DND-41 (cell line): ENCODE measurements around the gene BCL2L14.

Experiments used
- ATAC-seq: fragments of 200-7000 bp; cut with Tn5 transposase; 3 replicates; pipeline ENCODE4 v1.9.1; 2021; ENCODE audit warnings: low read depth; ENCODE audit not compliant: insufficient read depth
- DNase-seq: peaks from one replicate; pipeline ENCODE4 v3.0.0-alpha.2; 2020
- H2AFZ ChIP-seq: 2 replicates; pipeline ENCODE4 v1.6.0; 2012; ENCODE audit warnings: low read depth, low read length
- H3K27ac ChIP-seq: 2 replicates; pipeline ENCODE4 v1.5.1; 2012; ENCODE audit warnings: low read length, inconsistent platforms
- H3K27me3 ChIP-seq: fragments of 200-600 bp; sonication (generic); 2 replicates; pipeline ENCODE4 v1.6.0; 2012; ENCODE audit warnings: low read length, mild to moderate bottlenecking, inconsistent platforms; ENCODE audit not compliant: insufficient read depth, poor library complexity
- H3K36me3 ChIP-seq: 2 replicates; pipeline ENCODE4 v1.5.1; 2012; ENCODE audit warnings: low read length, inconsistent platforms; ENCODE audit not compliant: insufficient read depth
- H3K4me1 ChIP-seq: 2 replicates; pipeline ENCODE4 v1.5.1; 2012; ENCODE audit warnings: mild to moderate bottlenecking, low read length; ENCODE audit not compliant: insufficient read depth
- H3K4me2 ChIP-seq: 2 replicates; pipeline ENCODE4 v1.6.0; 2012; ENCODE audit warnings: mild to moderate bottlenecking, moderate library complexity, low read length, inconsistent platforms; ENCODE audit not compliant: insufficient read depth
- H3K4me3 ChIP-seq, 2 experiments: fragments of 200-600 bp in 1 of 2; shearing (Covaris generic) in 1 of 2; 2 replicates each; pipeline ENCODE4 v1.5.1; 2012 to 2016; ENCODE audit warnings: inconsistent platforms in 2 of 2, low read length in 2 of 2, mild to moderate bottlenecking in 2 of 2, low read depth in 1 of 2, moderate library complexity in 1 of 2
- H3K79me2 ChIP-seq: 2 replicates; pipeline ENCODE4 v1.6.0; 2012; ENCODE audit warnings: low read length, inconsistent platforms; ENCODE audit not compliant: insufficient read depth
- H3K9ac ChIP-seq: 2 replicates; pipeline ENCODE4 v1.6.0; 2012; ENCODE audit warnings: low read depth, mild to moderate bottlenecking, inconsistent platforms, low read length, moderate library complexity
- H3K9me3 ChIP-seq: 2 replicates; pipeline ENCODE4 v1.5.1; 2012; ENCODE audit warnings: low read length, moderate library complexity, mild to moderate bottlenecking, inconsistent platforms; ENCODE audit not compliant: insufficient read depth, severe bottlenecking
- H4K20me1 ChIP-seq: 2 replicates; pipeline ENCODE4 v1.6.0; 2012; ENCODE audit warnings: low read length; ENCODE audit not compliant: insufficient read depth
- CTCF ChIP-seq: IDR thresholded peaks from 2 replicates; pipeline ENCODE4 v1.5.1; 2012; ENCODE audit warnings: borderline replicate concordance, low read length, moderate library complexity, mild to moderate bottlenecking; ENCODE audit not compliant: poor library complexity, severe bottlenecking; ENCODE audit errors: extremely low read depth
- EZH2 ChIP-seq: IDR thresholded peaks from 3 replicates; pipeline ENCODE4 v1.6.1; 2012; ENCODE audit warnings: borderline replicate concordance, low read depth, mild to moderate bottlenecking, moderate library complexity, low read length, inconsistent platforms; ENCODE audit not compliant: severe bottlenecking

BCL2L14 gene

DNA sequence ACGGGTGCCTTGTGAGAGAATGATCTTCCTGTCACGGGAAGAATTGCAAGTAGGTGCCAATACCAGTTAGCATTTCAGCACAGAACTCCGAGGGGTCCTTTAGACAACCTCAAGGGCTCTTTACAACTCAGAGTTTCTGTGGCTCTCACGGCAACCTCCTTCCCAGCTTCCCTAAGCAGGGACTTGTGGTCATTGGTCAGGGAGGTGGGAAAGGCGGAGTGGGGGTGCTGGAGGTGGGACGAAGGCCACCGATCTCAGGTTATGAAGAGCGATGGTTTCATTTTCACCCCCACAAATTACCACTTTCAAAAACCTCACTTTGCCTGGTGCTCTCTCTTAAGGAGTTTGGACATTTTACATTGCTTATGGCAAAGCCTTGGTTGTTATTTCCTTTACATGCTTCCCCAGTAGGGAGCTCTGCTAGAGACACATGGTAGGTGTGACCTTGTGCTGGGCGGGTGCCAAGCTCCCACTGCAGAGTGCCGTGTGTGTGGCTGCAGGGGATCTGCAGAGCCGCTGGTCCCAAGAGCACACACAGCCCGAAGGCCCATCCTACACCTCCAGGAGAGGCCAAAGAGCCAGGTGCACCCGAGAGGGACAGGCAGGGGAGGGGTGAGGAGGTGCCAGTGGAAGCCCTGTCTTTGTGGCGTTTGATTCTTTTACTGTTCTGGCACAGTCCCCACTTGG, 21.4 kb downstream of the BCL2L14 start:
- no peak for TF ChIP-seq EZH2
- no peak for TF ChIP-seq CTCF
- DNase-seq: no peak
- no peaks in the 10 kb centered on the region for H3K36me3 ChIP-seq
- no peaks in the 10 kb centered on the region for H4K20me1 ChIP-seq
- H3K9me3 ChIP-seq: no peaks in the 10 kb centered on the region
- no peaks in the 10 kb centered on the region for H3K79me2 ChIP-seq
- H3K9ac ChIP-seq: no peak overlapping the region
- H3K27me3 ChIP-seq: peaks cover 7% of the 10 kb centered on the region
- no peak overlapping the region for H3K27ac ChIP-seq
- H3K4me2 ChIP-seq: no peak overlapping the region
- no peak for ATAC-seq
- H3K4me3 ChIP-seq: no peak overlapping the region
- H3K4me1 ChIP-seq: no peaks in the 10 kb centered on the region
- no peak overlapping the region for H2AFZ ChIP-seq

DNA sequence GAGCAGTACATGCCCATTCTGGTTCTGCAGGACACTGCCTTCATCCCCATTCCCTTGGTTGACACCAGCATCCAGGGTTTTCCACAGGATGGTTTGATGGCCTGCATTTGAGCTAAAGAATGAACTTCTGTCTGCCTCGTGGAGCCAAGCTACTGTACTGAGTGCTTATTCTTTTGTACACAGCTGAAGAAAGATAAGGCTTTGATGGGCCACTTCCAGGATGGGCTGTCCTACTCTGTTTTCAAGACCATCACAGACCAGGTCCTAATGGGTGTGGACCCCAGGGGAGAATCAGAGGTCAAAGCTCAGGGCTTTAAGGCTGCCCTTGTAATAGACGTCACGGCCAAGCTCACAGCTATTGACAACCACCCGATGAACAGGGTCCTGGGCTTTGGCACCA, 23.7 kb downstream of the BCL2L14 start:
- no peaks in the 10 kb centered on the region for H3K4me1 ChIP-seq
- H3K4me2 ChIP-seq: no peak overlapping the region
- no peaks in the 10 kb centered on the region for H3K9me3 ChIP-seq
- no peak overlapping the region for H2AFZ ChIP-seq
- H3K79me2 ChIP-seq: no peaks in the 10 kb centered on the region
- no peak for TF ChIP-seq CTCF
- H3K36me3 ChIP-seq: no peaks in the 10 kb centered on the region
- H4K20me1 ChIP-seq: no peaks in the 10 kb centered on the region
- H3K4me3 ChIP-seq: no peak overlapping the region
- H3K27ac ChIP-seq: no peak overlapping the region
- H3K27me3 ChIP-seq: peaks cover 7% of the 10 kb centered on the region
- DNase-seq (no peak), ATAC-seq (no peak)
- H3K9ac ChIP-seq: no peak overlapping the region

DNA sequence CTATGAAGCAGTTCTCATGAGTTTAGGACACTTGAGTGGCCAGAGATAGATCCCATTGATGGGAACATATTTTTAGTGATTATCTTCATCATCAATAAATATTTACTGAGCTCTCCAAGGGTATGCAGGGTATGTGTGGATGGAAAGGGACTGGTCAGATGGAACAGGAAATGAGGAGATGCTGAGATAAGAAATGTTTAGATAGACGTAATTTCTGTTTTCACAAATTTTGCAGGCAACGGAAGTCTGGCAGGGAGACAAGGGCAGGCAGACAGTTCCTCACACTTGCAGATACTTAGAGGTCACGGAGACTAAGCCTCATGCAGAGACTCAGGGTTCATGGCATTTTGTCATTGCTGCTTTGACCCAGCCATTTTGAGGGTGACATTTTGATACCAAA, 24.3 kb downstream of the BCL2L14 start:
- no peak for DNase-seq
- H3K79me2 ChIP-seq: no peaks in the 10 kb centered on the region
- no peaks in the 10 kb centered on the region for H3K9me3 ChIP-seq
- TF ChIP-seq EZH2: no peak
- TF ChIP-seq CTCF: no peak
- H3K27me3 ChIP-seq: peaks cover 7% of the 10 kb centered on the region
- ATAC-seq: no peak
- H3K4me3 ChIP-seq: no peak overlapping the region
- H3K9ac ChIP-seq: no peak overlapping the region
- no peaks in the 10 kb centered on the region for H3K4me1 ChIP-seq
- no peaks in the 10 kb centered on the region for H3K36me3 ChIP-seq
- no peak overlapping the region for H3K27ac ChIP-seq
- no peak overlapping the region for H2AFZ ChIP-seq
- H4K20me1 ChIP-seq: no peaks in the 10 kb centered on the region
- H3K4me2 ChIP-seq: no peak overlapping the region
